CD4-positive, alpha-beta T cell treated with Interleukin-15 for 1 hour (primary cell): ENCODE data around the gene GRK7.
"Not testable (repeated sequence)": the region's sequence is repeated elsewhere in the genome, so short reads cannot be mapped to it uniquely, and the experiment has no call there.

Source experiments
- DNase-seq: peaks from one replicate; pipeline ENCODE4 v3.0.0-alpha.2; 2020

The GRK7 gene

DNA sequence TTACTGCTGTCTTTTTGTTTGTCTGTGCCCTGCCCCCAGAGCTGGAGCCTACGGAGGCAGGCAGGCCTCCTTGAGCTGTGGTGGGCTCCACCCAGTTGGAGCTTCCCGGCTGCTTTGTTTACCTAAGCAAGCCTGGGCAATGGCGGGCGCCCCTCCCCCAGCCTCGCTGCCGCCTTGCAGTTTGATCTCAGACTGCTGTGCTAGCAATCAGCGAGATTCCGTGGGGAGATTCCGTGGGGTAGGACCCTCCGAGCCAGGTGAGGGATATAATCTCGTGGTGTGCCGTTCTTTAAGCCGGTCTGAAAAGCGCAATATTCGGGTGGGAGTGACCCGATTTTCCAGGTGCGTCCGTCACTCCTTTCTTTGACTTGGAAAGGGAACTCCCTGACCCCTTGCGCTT is 656 bp upstream of the GRK7 start:
- DNase-seq: not testable (repeated sequence)

DNA sequence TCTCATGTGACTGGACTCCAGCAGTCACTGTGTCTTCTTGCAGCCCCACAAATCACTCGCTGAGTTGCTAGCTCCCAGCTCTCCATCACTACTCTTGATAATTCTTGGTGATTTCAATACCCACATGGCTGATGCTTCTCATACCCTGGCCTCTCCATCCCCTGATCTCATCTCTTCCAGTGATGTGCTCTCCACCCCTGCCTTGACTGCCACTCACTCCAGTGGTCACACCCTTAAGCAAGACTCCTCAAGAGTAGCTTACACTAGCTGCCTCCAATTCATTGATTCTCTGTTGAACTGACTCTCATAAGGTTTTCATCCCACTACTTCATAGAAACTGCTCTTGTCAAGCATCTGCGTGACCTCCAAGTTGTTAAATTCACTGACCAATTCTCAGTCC is 837 bp downstream of the GRK7 start:
- DNase-seq: no peak

DNA sequence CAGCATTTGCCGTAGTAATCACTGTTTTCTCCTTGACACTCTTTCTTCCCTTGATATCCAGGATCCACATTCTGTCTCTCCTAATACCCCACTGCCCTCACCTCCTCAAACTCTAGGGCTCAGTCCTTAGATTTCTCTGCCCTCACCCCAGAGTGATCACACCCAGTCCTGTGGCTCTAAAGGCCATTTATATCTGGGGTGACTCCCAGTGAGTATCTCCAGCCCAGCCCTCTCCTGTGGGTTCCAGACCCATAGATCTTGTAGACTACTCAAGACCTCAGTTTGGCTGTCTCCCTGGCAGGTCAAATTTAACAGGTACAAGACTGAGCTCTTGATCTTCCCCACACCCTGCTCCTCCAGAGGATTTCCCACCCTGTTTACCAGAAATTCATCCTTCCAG is 1.3 kb downstream of the GRK7 start:
- no peak for DNase-seq

DNA sequence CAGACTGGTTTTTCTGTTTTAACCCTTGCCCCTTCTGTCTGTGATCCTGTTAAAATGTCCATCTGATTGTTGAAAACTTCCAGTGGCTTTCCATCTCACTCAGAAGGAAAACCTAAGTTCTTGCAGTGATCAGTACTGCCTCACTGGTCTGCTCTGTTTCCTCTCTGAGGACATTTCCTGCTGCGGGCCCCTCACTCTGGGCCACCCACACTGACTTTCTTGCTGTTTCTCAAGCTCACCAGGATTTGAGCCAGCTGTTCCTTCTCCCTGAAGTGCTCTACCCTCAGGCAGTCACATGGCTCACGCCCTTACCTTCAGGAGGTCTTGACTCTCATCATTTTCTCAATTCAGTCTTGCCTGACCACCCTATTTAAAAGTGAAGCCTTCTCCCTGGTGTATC is 1.8 kb downstream of the GRK7 start:
- no peak for DNase-seq

DNA sequence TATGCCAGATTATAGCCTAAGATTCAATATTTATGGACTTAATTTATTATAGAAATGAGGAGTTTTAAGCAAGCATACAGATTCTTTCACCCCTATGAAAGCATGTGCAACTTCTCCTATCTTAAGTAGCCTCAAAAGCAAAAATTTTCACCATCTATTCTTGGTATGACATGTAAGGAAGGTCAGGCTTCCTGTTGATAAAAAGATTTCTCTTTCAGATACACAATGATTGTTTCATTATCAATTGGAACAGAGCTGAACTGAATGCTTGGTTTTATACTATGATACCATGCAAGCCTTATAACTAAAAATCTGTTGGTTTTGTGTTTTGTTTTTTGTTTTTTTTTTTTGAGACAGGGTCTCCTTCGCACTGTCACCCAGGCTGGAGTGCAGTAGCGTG is 3.9 kb downstream of the GRK7 start:
- no peak for DNase-seq

DNA sequence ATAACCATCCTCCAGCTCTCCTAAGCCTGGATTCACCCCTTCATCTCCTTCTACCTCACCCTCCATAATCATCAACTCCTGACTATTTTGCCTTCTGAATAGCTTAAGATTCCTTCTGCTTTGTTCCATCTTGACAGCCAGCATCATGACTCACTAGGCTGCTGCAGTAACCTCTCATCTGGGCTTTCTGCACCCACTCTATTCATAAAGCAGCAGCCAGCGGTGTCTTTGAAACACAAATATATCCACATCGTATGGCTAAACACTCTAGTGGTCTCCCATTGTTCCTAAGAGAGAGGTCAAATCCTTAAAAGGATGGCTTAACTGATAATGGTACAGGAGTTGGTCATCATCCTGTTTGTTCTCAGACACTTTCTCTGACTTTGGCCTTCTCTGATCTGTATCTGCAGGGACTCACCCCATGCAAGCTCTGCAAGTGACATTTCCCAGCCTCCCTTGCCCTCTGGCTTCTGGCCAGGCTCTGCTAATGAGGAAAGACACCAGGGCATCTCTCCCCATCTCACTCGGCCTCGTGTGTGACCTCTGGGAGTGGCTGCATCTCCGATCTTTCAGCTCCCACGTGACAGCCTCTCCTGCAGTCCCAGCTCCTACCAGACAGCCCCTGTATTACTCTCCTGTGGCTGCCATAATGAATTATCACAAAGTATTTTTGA is 6.2 kb downstream of the GRK7 start:
- DNase-seq: no peak

DNA sequence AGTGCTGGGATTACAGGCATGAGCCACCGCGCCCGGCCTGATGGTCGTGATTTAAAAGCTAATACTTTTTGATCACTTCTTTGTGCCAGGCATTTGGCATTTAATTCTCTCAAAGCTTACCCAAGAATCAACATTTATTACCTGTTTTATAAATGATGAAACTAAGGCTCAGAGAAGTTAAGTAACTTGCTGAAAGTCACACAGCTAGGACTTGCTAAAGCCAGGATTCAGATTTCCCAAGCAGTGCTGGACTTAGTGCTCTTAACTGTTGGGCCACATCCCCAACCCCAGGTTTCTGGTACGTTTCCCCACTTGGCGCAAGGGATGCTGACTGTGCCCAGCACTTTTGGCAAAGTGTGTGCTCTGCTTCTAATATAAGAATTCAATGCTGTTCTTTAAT is 10.5 kb downstream of the GRK7 start:
- DNase-seq: no peak

DNA sequence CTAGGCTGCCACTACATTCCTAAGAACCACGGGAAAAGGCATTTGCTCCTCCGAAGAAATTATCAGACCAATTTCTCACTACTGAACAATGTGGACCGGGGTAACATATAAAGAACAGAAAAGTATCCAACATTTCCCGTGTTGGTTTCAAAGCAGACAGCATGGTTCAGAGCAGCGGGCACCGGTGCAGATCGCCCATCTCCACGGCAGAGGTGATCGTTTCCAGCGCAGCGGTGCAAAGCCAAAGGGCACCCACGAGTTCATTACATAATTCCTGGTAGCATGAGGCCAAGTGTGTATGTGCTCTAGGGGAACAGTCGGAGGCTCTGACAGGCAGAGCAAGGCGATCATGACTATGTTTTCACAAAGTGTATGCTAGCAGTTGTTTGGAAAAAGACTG is 13.2 kb downstream of the GRK7 start:
- DNase-seq: no peak

DNA sequence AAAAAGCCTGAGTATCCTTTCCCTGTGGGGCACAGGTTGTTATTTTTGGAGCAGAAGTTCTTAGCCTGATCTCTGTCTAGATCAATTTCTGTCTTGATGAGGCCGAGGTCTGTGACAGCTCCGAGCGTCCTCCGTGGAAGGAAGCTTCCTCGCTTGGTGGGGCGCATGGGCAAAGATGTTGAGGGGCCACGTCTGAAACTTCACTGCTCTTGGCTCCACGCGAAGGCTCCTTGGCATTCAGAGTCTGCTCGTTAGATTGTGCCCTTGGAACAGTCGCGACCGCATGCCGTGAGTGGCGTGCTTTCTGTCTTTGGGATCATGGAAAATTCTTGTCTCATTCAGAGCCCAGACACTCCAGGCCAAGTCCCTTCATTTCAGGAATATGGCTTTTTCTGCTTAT is 13.7 kb downstream of the GRK7 start:
- no peak for DNase-seq

DNA sequence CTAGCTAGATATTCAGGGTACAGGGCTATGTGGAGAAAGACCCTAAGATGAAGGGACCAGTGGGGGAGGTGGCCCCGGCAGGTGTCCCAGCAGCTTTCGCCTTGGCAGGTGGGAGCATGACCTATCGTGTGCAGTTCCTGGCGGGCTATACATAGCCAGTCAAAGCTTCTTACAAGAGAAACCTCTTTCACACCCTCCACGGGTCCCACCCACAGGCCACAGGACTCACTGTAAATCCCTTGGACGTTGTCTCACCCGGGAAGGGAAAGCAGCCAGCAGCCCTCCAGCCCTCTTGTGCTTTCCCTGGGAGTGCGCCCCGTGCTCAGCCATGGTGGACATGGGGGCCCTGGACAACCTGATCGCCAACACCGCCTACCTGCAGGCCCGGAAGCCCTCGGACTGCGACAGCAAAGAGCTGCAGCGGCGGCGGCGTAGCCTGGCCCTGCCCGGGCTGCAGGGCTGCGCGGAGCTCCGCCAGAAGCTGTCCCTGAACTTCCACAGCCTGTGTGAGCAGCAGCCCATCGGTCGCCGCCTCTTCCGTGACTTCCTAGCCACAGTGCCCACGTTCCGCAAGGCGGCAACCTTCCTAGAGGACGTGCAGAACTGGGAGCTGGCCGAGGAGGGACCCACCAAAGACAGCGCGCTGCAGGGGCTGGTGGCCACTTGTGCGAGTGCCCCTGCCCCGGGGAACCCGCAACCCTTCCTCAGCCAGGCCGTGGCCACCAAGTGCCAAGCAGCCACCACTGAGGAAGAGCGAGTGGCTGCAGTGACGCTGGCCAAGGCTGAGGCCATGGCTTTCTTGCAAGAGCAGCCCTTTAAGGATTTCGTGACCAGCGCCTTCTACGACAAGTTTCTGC is 15.0 kb downstream of the GRK7 start:
- DNase-seq: no peak

DNA sequence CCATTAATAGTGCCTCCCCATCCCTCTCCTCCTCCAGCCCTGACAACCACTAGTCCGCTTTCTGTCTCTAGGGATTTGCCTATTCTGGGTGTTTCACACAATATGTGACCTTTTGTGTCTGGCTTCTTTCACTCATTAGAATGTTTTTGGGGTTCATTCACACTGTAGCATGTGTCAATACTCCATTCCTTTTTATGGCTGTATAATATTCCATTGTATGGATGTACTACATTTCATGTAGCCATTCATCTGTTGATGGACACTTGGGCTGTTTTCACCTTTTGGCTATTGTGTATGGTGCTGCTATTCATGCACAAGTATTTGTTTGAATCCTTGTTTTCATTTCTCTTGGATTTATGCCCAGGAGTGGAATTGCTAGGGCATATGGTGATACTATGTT is 16.5 kb downstream of the GRK7 start:
- no peak for DNase-seq

DNA sequence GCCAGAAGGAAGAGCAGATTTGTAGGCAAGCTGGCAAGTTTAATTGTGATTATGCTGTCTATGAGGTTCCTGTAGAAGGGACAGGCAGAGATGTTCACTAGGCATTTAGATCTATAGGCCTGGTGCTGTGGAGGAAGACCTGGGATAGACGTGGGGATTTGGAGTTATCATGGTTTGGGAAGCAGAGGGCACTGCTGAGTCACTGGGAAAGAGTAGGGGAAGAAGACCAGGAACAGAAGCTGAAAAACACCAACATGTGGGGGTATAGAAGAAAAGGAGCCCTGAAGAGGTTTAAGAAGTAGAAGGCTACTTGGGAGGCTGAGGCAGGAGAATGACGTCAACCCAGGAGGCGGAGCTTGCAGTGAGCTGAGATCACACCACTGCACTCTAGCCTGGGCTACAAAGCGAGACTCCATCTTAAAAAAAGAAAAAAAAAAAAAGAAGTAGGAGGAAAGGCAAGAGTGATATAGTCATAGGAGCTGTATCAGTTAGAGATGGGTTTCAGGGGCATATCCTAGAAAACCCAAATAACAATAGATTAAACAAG is 19.3 kb downstream of the GRK7 start:
- no peak for DNase-seq

DNA sequence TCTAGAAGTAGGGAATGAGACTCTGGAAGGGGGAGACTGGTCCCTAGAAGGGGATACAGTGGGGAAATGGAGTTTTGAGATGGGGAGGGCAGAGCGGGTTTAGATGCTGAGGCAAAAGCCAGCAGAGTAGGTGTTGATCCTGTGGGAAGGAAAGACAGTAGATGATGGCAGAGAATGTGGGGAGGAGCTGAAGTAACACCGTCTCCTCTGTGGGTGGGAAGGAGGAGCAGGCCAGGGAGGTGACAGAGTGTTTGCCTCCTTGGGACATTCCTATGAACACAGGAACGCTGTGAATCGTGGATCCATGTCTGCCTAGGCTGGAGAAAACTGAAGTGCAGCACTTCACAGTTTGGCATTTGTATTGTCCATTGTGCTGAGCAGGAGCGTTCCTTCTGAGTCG is 20.4 kb downstream of the GRK7 start:
- no peak for DNase-seq

DNA sequence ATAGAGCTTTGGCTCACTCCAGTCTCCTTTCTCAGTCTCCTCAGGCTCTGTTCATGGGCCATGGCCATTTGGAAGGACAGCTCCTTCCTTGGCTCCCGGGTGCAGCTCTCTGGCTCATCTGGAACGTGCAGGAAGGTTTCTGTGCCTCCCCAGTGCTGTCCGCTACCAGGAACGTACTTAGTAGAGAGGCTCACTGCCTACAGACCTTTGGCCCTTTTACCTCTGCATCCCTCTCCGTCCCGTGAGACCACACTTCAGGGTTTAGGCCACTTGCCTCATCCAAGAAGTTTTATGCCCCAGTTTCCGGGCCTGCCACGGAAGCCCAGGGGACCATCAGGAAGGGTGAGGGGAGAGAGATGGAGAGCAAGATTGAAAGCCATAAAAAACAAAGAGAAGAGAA is 20.9 kb downstream of the GRK7 start:
- no peak for DNase-seq

DNA sequence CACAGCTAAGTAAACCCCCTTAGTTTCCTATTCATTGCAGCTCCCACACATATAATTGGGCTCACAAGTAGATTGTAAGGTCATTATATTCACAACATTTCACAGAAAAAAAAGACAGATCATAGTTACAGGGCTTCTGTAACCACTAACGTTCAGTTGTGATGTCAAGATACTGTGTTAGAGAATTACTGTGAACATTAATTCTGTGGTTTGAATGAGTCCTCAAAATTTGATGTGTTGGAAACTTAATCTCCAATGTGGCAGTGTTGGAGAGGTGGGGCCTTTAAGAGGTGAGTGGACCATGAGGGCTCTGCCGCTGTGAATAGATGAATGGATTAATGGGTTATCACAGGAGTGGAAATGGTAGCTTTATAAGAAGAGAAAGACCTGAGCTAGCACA is 21.3 kb downstream of the GRK7 start:
- no peak for DNase-seq

DNA sequence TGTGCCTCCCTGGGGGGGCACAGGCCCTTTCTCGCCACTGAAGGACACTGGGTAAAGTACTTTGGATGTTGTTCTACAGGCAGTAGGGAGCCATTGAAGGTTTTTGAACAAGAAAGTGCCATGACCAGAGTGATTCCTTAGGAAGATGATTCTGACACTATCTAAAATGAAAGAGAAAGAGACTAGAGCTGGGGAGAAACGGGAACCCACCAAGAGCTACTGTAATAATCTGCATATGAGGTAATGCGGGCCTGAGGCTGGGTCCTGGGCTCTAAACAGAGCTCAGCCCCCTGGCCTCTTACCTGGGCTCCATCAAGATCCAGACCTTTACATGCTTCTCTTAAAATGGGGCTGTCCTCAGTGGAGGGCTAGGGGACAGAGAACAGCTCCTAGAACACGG is 24.9 kb downstream of the GRK7 start:
- no peak for DNase-seq

DNA sequence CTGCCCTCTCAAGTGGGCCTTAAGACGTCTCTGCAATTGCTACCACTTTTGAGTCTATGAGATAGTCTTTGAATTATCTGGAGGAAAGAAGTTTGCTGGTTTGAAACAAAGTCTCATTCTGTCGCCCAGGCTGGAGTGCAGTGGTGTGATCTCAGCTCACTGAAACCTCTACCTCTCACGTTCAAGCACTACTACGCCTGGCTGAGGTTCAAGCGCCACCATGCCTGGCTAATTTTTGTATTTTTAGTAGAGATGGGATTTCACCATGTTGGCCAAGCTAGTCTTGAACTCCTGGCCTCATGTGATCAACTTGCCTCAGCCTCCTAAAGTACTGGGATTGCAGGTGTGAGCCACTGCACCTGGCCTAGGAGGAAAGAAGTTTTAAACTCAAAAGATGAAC is 25.5 kb downstream of the GRK7 start:
- not testable (repeated sequence) for DNase-seq

DNA sequence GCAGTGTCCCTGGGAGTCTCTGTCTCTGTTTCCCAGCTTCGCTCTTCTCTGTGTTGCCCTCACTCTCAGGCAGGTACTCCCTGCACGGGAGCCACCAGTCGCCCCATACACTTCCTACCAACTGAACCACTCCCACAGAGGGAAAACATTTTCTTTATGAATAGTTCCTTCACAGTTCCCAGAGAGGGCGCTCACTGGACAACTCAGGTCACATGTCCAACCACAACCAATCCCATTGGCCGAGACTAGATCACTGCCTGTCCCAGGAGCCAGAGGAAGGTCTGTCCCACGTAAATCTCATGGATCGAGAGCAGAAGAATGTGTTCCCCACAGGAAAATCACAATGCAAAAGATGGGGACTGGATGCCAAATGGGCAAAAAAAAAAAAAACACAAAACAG is 26.1 kb downstream of the GRK7 start:
- no peak for DNase-seq

DNA sequence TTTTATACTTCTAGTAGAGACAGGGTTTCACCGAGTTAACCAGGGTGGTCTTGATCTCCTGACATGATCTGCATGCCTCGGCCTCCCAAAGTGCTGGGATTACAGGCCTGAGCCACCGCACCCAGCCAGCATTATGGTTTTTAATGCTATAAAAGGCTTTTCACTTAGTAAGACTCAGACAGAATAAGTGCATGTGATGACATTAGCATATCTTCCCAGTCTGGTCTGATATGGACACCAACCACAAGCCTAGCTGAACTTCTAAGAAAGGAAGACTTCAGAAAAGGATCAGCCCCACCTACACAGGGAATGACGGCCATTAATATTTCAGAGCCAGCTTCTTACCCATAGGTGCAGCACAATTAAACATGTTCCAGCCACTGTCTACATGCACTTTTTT is 27.0 kb downstream of the GRK7 start:
- DNase-seq: no peak

DNA sequence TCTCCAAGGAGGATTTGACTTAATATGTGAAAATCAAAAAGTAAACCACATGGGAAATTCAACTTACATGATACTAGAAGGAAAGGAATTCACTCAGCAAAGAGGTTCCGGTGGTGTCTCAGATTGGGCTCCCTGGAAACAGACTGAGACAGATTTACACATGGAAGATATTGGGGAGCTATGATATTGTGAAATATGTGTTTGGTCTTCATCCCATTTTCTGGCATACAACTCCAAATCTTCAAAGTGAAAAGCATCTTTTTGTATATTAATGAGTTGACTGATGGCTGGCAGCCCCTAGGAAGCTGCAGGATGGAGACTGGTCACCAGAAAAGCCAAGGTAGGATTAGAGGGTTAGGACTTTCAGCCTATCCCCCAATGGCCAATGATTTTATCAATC is 29.3 kb downstream of the GRK7 start:
- DNase-seq: no peak

DNA sequence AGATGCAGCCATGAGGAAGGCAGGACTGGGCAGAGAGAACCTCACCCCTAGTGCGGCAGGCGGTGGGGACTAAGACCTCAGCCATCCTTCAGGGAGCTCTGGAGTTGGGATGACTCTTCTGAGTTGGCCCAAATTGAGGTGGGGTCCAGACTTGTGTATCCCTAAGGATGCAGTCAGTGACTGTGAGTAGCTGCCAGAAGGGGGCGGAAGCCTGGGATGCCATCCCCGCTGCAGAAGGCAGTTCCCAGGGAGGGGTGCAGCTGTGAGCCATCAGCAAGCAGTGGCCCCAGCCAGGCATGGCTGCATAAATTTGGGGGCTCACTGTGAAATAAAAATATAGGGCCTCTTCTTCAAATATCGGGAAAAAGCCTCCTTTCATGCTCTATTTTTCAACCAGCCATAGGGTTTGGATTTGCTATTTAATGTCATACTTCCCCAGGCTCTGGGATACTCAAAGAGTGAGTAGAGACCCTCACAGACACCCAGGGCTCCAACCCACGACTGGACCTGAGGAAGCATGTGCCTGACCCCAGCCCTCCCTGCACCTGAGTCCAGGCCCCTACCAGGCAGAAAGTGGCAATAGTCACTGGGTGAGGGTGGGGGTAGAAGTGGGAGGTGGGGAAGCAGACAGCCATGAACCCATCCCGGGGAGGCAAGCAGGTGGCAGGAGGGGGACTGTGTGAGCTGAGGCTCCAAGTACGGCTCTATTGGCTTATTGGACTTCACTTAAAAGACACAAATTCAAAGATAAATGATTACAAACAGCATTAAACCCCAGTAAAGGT is 30.5 kb downstream of the GRK7 start:
- DNase-seq: no peak

DNA sequence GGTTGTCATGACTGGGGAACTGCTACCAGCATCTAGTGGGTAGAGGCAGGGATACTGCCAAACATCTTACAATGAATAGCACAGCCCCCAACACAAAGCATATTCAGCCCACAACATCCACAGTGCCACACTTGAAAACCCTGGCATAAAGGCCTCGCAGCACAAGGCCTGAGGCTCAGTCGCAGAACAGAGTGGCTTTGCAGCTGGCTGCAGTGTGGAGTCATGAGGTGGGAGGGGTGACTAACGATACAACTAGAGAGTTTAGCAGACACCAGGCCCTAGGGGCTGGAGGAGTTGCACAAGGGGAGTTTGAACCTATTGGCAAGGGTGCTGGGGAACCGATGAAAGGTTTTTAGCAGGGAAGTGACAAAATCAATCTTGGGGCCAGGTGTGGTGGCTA is 32.1 kb downstream of the GRK7 start:
- DNase-seq: no peak

DNA sequence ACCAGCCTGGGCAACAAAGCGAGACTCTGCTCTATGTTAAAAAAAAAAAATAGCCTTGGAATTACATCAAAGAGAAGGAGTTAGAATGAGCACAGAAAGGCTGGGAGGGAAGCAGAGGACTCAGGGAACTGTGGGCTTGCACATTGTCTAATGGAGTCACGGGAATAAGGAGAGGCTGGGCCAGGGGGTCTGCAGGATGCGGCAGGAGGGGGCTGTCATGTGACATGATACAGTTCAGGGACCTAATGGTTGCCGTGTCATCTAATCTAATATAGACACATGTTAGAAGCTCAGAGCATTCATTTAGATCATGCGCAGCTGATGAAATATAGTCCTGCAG is 32.5 kb downstream of the GRK7 start:
- no peak for DNase-seq
